NCI-H1436 treated with DMSO at 0.1 percent for 48 hours (cell line): ENCODE data around the gene TMEM131L.
"Not testable (repeated sequence)": the region's sequence is repeated elsewhere in the genome, so short reads cannot be mapped to it uniquely, and the experiment has no call there.

ENCODE experiments used
- DNase-seq: peaks from one replicate; lab custom pipeline; 2025; lab: John Stamatoyannopoulos, UW

TMEM131L gene

GRCh38 chr4:153466081-153466948, at the start of gene TMEM131L:
TSS of gene TMEM131L (plus strand) at chr4:153466360. CDS start at chr4:153466398, 38 bp downstream.
- no peak for DNase-seq

GRCh38 chr4:153416456-153416855, 49.7 kb upstream of the TMEM131L start:
- not testable (repeated sequence) for DNase-seq

GRCh38 chr4:153418121-153418520, 48.0 kb upstream of the TMEM131L start:
- DNase-seq: no peak

- no peak for DNase-seq
Measured at GRCh38 chr4:153418558-153418957, 47.6 kb upstream of the TMEM131L start.

- DNase-seq: no peak
Measured at GRCh38 chr4:153419029-153419428, 47.1 kb upstream of the TMEM131L start.

- DNase-seq: no peak
Measured at GRCh38 chr4:153419673-153420278, 46.4 kb upstream of the TMEM131L start.

GRCh38 chr4:153420361-153420760, 45.8 kb upstream of the TMEM131L start:
- no peak for DNase-seq

GRCh38 chr4:153421941-153422340, 44.2 kb upstream of the TMEM131L start:
- DNase-seq: no peak

GRCh38 chr4:153426207-153426885, 39.8 kb upstream of the TMEM131L start:
- no peak for DNase-seq

GRCh38 chr4:153427363-153428071, 38.6 kb upstream of the TMEM131L start:
- DNase-seq: no peak

- no peak for DNase-seq
Measured at GRCh38 chr4:153428941-153429475, 37.2 kb upstream of the TMEM131L start.

- DNase-seq: peak; percentile 2
Measured at GRCh38 chr4:153432965-153433753, 33.0 kb upstream of the TMEM131L start.

- no peak for DNase-seq
Measured at GRCh38 chr4:153433754-153434105, 32.4 kb upstream of the TMEM131L start.

- DNase-seq: no peak
Measured at GRCh38 chr4:153434190-153434589, 32.0 kb upstream of the TMEM131L start.

GRCh38 chr4:153438916-153439756, 27.0 kb upstream of the TMEM131L start:
- no peak for DNase-seq

GRCh38 chr4:153439831-153440230, 26.3 kb upstream of the TMEM131L start:
- no peak for DNase-seq

GRCh38 chr4:153440475-153440874, 25.7 kb upstream of the TMEM131L start:
- no peak for DNase-seq

GRCh38 chr4:153447175-153447905, 18.8 kb upstream of the TMEM131L start:
- peak; percentile 29 for DNase-seq

GRCh38 chr4:153448003-153448731, 18.0 kb upstream of the TMEM131L start:
- DNase-seq: peak; percentile 67
